ENCODE measurements around the gene PIP4K2C.

DNA sequence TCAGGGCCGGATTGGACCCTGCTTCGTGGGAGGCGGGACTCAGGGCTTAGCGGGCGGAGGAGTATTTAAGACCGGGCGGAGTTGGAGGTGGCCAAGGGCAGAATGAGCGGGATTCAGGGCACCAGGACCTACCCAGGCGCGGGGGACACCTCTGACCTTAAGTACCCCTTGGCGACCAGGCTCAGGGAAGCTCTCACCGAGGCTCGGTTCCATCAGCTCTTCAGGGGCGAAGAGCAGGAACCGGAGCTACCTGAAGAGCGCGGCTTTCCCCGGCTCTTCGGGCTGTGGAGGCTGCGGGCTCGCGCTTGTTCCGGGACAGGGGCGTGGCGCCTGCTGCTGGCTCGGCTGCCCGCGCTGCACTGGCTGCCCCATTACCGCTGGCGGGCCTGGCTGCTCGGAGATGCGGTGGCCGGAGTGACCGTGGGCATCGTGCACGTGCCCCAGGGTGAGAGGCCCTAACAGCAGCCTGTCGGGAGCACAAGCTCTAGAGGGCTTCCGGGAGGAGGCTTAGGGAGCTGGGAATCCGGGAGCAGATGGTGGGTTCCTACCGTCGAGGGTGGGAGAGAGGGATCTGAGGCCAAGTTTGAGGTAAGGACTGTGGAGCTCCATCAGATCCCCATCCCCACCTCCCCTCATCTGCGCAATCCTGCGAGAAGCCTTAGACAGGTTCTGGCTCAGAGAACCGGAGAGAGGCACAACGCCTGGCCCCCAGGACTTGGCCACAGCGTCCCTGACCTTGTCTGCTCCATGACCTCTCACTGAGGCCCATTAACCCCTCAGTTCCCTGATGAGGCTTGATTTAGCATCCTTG, 28.6 kb downstream of the PIP4K2C start:
- no peak for TF ChIP-seq POLR2A (IDR thresholded peaks at IDR 0.05; ENCODE audit: extremely low read depth, insufficient read length)
- TF ChIP-seq, protein P1, sequence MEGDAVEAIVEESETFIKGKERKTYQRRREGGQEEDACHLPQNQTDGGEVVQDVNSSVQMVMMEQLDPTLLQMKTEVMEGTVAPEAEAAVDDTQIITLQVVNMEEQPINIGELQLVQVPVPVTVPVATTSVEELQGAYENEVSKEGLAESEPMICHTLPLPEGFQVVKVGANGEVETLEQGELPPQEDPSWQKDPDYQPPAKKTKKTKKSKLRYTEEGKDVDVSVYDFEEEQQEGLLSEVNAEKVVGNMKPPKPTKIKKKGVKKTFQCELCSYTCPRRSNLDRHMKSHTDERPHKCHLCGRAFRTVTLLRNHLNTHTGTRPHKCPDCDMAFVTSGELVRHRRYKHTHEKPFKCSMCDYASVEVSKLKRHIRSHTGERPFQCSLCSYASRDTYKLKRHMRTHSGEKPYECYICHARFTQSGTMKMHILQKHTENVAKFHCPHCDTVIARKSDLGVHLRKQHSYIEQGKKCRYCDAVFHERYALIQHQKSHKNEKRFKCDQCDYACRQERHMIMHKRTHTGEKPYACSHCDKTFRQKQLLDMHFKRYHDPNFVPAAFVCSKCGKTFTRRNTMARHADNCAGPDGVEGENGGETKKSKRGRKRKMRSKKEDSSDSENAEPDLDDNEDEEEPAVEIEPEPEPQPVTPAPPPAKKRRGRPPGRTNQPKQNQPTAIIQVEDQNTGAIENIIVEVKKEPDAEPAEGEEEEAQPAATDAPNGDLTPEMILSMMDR (IDR thresholded peaks at IDR 0.05; ENCODE audit: low read depth, low read length) = no peak

Data from NB4 (cell line).